Hindlimb muscle (tissue), 1 donor: ENCODE results near the gene TRPT1. TPM values are rescaled to one million over a fixed set of nuclear protein-coding genes. Genes with fewer than 3 reads are reported as not detected.

ENCODE experiments used
- DNase-seq: peaks from one replicate; pipeline ENCODE4 v3.0.0-alpha.2; 2013
- polyA plus RNA-seq: library from polyadenylated mRNA; unstranded; fragments of 120-200 nt; gene quantifications from one replicate; pipeline ENCODE4 v1.2.1, GENCODE V29; 2013; ENCODE audit not compliant: insufficient read length

Gene TRPT1
- polyA plus RNA-seq, 1 donor: 81.4 TPM

DNA sequence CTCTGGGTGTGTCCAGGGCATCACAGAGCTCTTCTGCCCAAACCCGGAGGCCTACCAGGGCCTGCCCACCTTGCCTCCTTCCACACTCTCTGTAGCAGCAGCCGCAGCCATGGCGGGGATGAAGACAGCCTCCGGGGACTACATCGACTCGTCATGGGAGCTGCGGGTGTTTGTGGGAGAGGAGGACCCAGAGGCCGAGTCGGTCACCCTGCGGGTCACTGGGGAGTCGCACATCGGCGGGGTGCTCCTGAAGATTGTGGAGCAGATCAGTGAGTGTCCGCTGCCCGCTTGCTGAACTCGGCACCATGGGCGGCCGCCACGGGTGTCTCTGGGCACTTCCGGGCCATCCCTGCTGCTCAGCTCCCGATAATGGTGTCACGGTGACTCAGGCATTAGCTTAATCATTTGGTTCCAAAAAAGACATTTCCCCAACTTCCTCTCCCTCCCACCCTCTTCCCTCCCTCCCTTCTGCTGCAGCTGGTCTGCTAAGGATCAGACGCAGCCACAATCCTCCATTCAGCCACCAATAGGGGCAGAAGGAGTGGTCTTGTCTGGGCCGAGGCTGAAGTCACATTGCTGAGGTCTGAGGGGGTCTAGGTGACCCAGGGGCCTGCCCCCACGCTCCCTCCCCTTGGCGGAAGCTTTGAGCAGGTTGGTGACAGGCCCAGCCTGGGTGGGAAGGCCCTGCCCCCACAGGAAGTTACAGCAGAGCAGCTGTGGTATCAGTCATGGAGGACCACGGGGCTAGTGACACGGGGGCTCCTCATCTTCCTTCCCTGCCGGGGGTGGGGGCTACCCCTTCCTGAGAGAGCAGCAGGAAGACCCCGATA is 18.5 kb downstream of the TRPT1 start:
- DNase-seq: peak; percentile 74

DNA sequence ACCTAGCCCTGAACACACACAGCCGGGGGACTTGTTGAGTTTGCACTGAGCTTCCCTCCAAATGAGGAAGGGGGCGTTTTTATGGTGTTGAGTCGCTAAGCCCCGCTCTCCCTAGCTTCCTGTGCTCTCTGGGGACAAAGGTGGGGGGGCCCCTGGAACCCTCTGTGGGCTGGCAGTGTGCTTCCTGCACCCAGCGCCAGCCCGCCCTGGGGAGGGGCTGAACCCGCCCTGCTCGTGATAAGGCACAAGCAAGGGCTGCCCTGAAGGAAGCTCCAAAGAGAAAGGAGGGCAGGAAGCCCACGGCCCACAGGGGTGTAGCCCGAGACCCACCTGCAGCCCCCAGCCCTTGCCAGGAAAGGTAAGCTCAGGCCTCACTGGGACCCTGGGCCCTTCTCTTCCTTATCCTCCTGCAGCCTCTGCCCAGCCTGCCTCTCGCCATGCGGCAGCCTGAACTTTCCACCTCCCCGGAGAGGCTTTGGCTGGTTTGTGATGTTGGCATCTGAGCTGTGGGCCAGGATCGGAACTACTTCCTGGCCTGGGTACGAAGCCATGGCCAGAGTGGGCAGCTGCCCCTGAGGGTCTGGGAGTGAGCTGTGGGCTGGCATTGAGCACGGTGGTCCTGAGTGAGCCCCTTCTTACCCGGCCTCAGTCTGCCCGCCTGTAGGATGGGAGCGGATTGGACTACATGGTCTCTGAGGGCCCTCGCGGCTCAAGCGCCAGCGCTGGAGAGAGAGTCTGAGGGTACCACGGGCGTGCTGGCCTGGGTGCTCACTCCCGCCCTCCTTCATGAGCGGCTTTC is 19.3 kb downstream of the TRPT1 start, which contains the start of gene FERMT3:
Gene FERMT3 (plus strand): TSS at position 265 of the 799 bp plus-strand sequence. CDS start 644 bp downstream, outside the sequence.
- DNase-seq: no peak

DNA sequence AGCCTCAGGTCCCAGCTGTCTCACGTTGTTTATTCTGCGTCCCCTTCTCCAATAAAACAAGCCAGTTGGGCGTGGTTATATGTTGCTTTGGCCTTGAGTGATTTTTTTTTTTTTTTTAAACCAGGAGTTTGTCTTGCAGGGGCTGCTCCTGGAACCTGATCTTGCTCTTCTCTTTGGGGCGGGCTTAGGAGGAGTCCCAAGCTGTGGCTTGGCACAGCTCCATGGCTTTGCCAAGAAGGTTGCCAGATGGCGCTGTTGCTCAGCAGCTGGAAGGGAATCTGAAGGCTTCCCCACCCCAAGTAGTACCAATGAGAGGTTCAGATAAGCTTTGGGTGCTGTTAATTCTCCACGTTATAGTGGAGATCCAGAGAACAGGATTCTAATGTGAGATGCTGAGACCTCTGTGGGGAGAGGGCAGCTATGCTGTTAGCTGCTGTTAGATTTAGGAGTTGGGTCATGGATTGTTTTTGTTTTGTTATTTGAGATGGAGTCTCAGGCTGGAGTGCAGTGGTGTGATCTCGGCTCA is 21.5 kb downstream of the TRPT1 start:
- DNase-seq: peak; percentile 82

DNA sequence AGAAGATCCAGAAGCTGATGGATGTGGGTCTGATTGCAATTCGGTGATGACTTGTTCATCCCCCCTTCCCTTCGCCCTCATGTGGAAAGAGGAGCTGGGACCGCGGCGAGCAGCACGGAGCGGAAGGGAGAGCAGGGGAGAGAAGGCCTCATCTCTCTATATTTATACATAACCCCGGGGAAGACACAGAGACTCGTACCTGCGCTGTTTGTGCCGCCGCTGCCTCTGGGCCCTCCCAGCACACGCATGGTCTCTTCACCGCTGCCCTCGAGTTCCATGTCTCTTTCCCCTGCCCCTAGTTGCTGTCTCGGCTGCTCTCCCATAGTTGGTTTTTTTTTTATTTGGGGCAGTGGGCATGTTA is 21.9 kb downstream of the TRPT1 start:
- DNase-seq: no peak

DNA sequence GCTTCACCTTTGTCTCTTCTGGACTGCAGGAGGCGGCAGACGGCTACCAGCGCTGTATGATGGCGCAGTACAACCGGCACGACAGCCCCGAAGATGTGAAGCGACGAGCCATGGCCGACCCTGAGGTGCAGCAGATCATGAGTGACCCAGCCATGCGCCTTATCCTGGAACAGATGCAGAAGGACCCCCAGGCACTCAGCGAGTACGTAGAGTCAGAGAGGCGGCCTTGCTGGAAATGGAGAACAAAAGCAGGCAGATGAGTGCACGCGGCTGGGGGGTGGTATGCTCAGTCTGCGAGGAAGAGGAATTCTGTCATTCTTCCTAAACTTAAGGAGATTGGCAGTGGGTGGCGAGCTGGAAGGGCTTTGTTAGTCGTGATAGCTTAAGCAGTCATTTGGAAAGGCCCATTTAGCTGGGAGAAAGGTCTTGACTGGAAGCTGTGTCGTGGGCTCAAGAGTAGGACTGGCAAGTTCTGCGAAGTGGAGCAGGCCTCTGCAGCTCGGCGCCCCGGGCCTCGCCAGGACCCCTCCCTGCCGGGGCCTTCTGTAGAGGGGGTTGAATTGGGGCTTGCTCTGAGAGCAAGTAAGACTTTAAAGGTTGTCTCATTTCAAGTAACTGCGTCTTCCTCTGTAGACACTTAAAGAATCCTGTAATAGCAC is 22.4 kb downstream of the TRPT1 start:
- no peak for DNase-seq

DNA sequence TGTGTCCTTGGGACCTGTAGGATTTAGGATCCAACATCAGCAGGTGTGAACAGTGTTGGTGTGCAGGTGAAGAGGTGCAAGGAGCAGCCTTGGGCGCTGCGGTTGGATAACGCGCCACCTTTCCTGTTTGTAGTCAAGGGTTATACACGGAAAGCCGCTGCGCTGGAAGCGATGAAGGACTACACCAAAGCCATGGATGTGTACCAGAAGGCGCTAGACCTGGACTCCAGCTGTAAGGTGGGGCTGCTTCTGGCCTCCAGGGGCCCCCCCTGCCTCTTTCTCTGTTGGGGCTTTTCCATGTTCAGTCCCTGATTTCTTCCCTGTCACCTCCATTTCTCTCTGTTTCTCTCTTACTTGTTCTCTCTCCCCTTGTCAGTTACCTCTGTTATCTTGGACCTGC is 23.0 kb downstream of the TRPT1 start:
- no peak for DNase-seq

DNA sequence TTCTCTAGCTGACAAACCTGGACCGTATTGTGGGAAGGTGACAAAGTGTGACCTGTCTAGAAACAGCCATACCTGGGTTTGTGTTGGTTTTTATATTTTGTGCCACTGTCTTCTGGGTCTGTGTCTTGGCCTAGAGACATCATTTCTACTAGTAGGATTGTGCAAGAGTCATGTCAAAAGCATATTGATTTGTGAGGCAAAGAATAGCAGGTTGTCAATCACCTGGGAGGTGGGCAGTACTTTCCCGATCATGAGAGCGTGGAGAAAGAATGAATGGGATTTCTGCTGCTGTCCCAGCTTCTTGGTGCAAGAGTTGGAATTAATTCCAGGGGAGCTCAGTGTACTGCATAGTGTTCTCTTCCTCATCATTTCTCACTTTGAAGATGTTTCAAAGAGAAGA is 24.4 kb downstream of the TRPT1 start:
- no peak for DNase-seq

DNA sequence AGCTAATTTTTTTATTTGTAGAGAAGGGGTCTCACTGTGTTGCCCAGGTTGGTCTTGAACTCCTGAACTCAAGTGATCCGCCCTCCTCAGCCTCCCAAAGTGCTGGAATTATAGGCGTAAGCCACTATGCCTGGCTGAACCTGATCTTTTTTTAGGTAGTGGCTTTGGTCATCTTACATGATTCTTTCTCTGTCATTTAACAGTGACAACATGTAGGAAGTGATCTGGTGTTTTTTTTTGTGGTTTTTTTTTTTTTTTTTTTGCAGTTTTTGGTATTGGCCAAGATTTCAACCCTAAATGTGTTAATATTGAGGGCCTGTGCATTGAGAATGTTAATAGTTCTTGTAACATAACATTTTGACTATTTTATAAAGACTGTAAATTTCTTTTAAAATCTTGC is 27.5 kb downstream of the TRPT1 start:
- no peak for DNase-seq

DNA sequence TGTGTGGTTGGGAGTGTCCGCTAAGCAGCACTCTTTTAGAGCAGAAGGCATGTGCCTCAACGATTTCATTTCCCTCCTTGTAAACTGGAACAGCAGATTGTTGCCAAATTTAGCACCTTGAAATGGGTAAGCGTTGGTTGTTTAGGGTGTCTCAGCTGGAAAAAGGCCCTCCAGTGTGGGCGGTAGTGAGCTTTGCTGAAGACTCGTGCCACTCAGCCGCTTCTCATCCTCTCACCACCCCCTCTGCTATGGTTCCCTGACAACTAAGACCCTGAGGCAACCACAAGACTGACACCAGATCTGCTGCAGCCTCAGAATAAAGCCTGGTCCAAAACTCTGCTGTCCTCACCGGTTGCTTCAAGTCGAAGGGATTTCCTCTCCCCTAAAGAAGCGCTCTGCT is 29.4 kb downstream of the TRPT1 start:
- no peak for DNase-seq

DNA sequence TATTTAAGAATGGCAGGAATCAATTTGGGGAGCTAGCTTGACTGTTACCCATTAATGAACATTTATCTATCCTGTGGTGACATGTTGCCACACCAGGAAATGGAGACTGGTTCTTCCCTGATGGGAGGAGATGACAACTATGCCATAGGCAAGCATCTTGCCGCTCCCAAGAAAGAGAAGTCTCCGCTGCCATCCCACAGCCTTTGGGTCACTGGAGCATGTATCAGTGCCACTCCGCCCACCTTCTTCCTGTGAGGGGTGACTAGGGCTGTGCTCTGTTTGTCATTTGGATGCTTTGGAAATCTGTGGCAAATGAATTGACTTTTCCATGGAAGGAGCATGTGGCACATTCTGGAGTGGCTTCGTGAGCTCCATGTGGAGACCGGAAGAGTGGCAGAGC is 33.6 kb downstream of the TRPT1 start:
- DNase-seq: no peak

DNA sequence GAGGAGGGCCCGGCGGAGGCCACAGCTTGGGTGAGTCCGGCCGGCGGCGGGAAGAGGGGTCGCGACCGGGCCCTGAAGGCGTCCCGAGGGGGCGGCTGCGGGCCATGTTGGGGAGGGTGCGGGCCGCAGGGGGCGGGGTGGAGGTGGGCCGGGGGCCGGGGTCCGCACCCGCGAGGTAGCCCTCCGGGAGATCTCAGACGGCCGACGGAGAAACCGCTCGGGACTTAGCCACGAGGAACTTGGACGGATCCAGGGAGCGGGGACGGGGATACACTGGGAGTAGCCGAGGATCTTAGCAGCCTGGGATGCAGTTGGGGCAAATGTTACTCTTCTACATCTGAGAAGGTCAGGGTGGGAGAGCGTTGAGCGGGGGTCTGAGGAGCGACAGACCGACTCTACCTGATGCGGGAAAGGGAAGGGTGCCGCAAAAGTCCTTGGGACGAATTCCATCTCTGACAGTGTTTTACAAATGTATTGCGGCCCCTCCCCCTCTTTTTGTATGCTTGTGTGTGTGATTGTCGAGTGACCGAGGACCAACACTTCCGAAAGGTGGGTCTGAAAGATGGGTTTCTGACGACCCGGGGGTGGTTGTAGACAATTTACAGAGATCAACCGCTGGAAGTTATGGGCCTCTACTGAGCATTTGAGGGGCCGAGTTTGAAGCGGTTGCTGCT is 39.4 kb downstream of the TRPT1 start:
- DNase-seq: no peak

DNA sequence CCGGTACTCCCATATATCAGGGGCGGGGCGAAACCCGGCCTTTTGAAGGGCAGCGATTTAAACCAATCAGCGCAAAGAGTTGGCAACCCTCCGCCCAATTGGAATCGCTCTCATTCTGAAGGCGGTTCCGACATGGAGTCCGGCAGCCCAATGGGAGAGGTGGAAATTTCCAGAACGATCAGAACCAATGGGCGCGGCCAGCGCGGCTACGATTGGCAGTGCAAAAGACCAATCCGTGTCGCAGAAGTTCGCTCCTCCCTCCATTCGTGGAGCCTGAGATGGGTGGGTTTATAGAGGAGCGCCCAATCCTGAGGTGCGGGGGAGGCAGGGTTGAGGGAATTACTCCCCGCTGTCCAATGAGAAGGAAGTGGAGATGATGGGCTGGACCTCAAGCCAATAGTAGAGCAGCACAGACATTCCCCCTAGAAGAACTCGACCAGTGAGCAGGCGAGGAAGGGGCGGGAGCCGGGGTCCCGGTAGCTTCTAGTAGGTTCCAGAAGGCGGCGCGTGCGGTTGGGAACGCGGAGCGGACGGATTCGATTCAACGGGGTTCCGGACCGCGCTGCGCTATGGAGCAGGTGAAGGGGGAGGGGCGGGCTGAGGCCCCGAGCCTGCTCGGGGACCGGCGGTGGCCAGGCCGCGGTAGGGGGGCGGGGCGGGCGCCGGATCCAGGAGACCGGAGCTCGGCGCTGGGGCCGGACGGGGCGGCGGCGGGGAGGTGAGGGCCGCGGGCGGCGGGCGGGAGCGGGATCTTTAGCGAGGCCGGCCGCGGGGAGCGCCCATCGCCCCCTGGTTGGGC is 40.1 kb downstream of the TRPT1 start, which contains the start of gene STIP1:
Gene STIP1 (plus strand): TSS at position 479 of the 799 bp plus-strand sequence. CDS start 91 bp downstream, at position 570.
- DNase-seq: peak; percentile 100

DNA sequence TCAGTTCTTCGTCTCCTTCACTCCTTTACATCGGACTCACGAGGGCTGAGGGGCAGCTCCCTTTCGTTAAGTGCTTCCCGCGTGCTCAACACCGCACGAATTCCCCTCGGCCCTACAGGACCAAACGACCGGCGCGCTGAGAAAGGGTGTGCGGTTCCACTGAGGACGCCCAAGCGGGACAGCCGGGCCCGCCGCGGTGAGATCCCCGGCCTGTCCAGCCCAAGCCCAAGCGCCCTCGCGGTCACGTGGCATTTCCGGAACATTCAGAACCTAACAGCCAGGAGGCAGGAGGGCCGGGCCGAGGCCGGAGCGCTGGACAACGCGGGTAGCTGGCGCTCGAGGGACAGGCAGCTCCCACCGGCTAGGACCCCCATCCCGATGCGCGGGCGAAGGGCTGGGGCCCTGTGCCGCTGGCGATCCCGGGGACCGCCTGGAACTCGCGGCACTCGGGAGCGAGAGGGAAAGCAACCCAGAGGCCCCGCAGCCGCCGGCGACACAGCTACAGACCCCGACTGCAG is 40.8 kb downstream of the TRPT1 start:
- DNase-seq: peak; percentile 85

DNA sequence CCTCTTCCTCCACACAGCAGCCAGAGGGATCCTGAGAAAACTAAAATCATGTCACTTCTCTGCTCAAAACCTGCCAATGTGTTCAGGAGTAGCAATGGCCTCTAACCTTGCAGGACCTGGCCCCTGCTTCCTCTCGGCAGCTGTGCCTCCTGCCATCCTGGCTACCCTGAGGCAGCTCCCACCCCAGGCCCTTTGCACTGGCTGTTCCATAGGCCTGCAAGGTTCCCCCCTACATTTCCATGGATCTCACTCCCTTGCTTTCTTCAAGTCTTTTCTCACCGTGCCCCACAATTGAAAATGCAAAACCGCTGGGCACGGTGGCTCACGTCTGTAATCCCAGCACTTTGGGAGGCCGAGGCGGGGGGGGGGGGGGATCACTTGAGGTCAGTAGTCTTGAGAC is 42.1 kb downstream of the TRPT1 start:
- DNase-seq: no peak

DNA sequence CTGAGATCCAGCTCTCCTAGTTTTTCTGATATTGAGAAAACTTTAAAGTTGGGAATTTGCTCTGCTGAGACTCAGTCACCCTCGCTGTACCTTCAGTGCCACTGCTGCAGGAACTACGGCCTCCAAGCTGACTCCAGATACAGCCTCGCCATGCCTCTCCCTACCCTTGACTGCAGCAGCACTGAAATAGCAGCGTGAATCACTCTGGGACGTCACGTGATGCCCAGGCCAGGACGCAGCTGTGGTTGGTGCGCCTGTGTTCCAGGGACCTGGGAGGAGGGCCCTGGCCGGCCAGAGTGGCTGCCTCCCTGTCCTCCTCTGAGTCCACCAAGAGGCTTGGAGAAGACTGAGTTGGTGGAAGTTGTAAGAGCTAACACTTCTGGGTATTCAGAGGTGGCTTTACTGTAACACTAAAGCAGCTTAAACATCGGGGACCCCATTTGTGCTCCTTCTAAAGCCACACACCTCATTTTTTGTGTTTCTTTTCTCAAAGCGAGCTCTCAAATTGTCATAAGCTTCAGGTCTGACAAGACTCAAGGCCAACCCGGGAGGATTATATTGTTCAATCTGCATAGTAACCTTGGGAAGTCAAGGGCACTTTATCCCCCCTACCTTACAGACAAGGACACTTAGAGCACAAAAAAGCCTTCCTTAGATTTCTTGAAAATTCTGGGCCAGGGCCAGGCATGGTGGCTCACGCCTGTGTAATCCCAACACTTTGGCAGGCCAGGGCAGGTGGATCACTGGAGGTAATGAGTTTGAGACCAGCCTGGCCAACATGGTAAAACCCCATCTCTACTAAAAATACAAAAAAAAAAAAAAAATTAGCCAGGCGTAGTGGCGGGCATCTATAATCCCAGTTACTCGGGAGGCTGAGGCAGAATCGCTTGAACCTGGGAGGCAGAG is 44.2 kb downstream of the TRPT1 start:
- peak; percentile 90 for DNase-seq

DNA sequence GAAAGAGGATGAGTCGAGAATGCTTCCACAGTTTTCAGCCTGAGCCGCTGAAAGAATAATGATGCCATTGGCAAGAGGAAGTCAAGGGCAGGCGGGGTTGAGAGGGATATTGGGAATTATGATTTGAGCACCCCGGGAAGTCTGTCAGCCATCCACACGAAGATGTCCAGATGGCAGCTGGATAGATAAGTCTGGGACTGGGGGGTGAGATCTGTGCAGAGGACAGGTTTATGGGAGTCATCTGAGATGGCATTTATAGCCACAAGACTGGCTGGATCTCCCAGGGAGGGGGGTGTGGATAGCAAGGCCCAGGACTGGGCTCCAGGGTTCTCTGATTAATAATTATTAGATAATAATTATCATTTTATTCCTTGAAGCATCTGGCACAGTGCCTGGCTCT is 45.1 kb downstream of the TRPT1 start:
- DNase-seq: no peak

DNA sequence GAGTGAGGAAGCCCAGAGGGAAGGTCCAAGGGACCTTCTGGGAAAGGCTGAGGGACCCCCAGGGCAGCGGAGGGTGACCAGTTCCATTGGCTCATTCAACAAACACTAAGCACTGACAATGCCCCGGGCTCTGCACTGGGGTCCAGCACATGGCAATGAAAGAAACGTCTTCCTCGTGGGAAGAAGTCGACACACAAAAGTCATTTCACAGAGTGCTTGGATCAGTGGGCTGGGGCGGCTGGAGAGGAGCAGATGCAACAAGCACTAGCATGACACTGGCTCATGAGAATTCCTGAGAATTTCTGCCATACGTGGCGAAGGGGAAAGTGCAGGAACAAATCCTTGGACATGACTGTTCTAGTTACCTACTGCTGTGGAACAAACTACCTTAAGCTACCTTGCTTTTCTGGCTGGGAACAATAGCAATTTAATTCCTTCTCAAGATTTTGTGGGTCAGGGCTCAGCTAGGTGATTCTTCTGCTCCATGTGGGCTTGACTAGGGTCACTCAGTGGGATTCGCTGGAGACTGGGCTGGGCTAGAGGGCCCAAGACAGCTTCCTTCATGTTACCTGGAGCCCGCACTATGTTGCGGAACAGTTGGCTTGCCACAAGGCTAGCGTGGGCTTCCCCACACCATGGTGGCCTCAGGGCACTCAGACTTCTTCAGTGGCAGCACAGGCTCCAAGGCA is 46.9 kb downstream of the TRPT1 start:
- DNase-seq: no peak

DNA sequence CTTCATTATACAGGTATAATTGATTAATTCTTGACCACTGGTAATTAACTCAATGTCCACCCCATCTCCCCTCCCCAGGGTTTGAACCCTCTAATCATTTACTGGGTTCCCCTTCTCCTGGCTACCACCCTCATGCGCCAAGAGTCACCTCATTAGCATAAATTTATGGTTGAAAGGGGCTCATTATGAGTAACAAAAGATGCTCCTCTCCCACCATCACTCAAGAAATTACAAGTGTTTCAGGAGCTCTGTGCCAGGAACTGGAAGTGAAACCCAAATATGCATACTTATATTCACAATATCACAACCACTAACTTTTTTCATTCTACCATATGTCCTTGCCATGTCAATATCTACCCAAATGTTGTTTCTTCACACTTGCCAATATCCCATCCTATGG is 47.8 kb downstream of the TRPT1 start:
- no peak for DNase-seq

DNA sequence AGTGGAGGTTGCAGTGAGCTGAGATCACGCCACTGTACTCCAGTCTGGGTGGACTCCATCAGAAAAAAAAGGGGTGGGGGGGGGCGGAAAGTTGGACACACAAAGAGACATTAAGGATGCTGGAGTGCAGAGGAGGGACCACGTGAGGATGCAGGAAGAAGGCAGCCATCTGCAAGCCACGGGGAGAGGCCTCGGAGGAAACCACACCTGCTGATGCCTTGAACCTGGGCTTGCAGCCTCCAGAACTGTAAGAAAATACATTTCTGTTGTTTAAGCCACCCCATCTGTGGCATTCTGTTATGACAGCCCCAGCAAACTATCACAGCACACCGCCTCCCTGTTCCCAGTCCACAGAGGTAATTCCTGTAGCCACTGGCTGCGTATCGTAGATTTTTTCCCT is 49.2 kb downstream of the TRPT1 start:
- DNase-seq: no peak
